HepG2 (cell line): ENCODE results near the gene ARHGAP15. TPM values are rescaled to one million over a fixed set of nuclear protein-coding genes. Genes with fewer than 3 reads are reported as not detected.

ENCODE experiments used
- HOXD1 ChIP-seq: sonication (generic); formaldehyde crosslinking; IDR thresholded peaks from 2 replicates; pipeline ENCODE4 v1.5.0; 2020; ENCODE audit warnings: missing genetic modification reagents
- KDM5A ChIP-seq: fragments of 200-600 bp; sonication (generic); IDR thresholded peaks from 2 replicates; pipeline ENCODE4 v1.7.0; 2018; ENCODE audit warnings: antibody characterized with exemption, mild to moderate bottlenecking, low read length, borderline replicate concordance
- SNRNP70 ChIP-seq: fragments of 200-400 bp; formaldehyde crosslinking; IDR thresholded peaks from 2 replicates; pipeline ENCODE4 v1.6.1; 2017; ENCODE audit warnings: mild to moderate bottlenecking, low read depth, low read length, moderate library complexity
- SPEN ChIP-seq: sonication (generic); formaldehyde crosslinking; IDR thresholded peaks from 2 replicates; pipeline ENCODE4 v1.5.1; 2020; ENCODE audit warnings: low read depth, mild to moderate bottlenecking, missing genetic modification reagents
- ZC3H13 ChIP-seq: sonication (generic); formaldehyde crosslinking; IDR thresholded peaks from 2 replicates; pipeline ENCODE4 v1.8.1; 2023; ENCODE audit warnings: mild to moderate bottlenecking, missing genetic modification reagents, moderate library complexity
- ZNF343 ChIP-seq: sonication (generic); formaldehyde crosslinking; IDR thresholded peaks from 2 replicates; pipeline ENCODE4 v1.4.0; 2020; ENCODE audit warnings: mild to moderate bottlenecking, missing genetic modification reagents
- ZNF543 ChIP-seq: sonication (generic); formaldehyde crosslinking; IDR thresholded peaks from 2 replicates; pipeline ENCODE4 v1.4.0; 2020; ENCODE audit warnings: mild to moderate bottlenecking, missing genetic modification reagents
- ZNF891 ChIP-seq: sonication (generic); formaldehyde crosslinking; IDR thresholded peaks from 2 replicates; pipeline ENCODE4 v1.5.0; 2020; ENCODE audit warnings: mild to moderate bottlenecking, missing genetic modification reagents
- polyA plus RNA-seq, 8 experiments: library from polyadenylated mRNA; depleted of rRNA in 3 of 8; stranded (reverse) in 7 of 8; unstranded in 1 of 8; fragments of >200 nt; fragmentation: Illumina TruSeq in 4 of 8; extraction: Trizol in 4 of 8; gene quantifications; 2 replicates each; pipeline versions ENCODE4 v1.2.1 to v1.2.3, GENCODE V29; 2011 to 2016; ENCODE audit warnings: low read depth in 4 of 8, missing spikeins in 1 of 8, mixed read lengths in 1 of 8; ENCODE audit not compliant: insufficient read depth in 1 of 8
- total RNA-seq, 5 experiments: library from RNA; depleted of rRNA; stranded (reverse); fragments of >200 nt; fragmentation: Illumina TruSeq; extraction: Trizol; gene quantifications; 2 replicates each; pipeline ENCODE4 v1.2.3, GENCODE V29; 2016; ENCODE audit warnings: low read depth in 1 of 5
- TF ChIP-seq, protein P1 (sequence below): sonication (generic); formaldehyde crosslinking; IDR thresholded peaks from 2 replicates; pipeline ENCODE4 v1.5.0; 2020; ENCODE audit warnings: mild to moderate bottlenecking, missing genetic modification reagents, borderline replicate concordance
- TF ChIP-seq, protein P2 (sequence below): IDR thresholded peaks from 2 replicates; pipeline ENCODE4 v1.6.1; 2016
- TF ChIP-seq, protein P3 (sequence below): sonication (generic); formaldehyde crosslinking; IDR thresholded peaks from 2 replicates; pipeline ENCODE4 v1.4.0; 2020; ENCODE audit warnings: low read depth, missing genetic modification reagents
- TF ChIP-seq, protein P4 (sequence below): sonication (generic); formaldehyde crosslinking; IDR thresholded peaks from 2 replicates; pipeline ENCODE4 v1.8.1; 2023; ENCODE audit warnings: mild to moderate bottlenecking, missing genetic modification reagents
- TF ChIP-seq, protein P5 (sequence below): sonication (generic); formaldehyde crosslinking; IDR thresholded peaks from 2 replicates; pipeline ENCODE4 v1.4.0; 2020; ENCODE audit warnings: mild to moderate bottlenecking, missing genetic modification reagents

The ARHGAP15 gene
- total and polyA plus RNA-seq, 2 of the 13 experiments (the other 11 are each of a cell fraction or from before 2014, with no cell fraction given), result 0.04 TPM; not detected in 1

DNA sequence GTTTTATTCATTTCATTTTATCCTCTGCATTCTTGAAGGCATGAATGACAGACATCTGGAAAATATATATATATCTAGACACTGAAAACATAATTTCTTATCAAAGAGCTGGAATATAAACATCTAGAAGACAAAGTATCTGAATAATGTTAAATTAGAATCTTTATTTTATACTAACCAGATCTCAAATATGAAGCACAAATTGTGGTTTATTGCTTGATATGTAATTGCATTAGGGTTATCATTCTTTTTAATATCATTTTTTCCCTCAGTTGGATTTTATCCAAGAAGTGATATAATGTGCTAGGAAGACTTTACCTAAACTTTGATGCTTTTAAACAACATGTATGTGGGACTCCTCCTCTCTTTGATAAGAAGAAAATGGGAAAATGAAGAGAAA, 331.2 kb downstream of the ARHGAP15 start (continued):
- no peak for TF ChIP-seq ZNF543 (CRISPR knock-in tag)
- TF ChIP-seq, protein P1, sequence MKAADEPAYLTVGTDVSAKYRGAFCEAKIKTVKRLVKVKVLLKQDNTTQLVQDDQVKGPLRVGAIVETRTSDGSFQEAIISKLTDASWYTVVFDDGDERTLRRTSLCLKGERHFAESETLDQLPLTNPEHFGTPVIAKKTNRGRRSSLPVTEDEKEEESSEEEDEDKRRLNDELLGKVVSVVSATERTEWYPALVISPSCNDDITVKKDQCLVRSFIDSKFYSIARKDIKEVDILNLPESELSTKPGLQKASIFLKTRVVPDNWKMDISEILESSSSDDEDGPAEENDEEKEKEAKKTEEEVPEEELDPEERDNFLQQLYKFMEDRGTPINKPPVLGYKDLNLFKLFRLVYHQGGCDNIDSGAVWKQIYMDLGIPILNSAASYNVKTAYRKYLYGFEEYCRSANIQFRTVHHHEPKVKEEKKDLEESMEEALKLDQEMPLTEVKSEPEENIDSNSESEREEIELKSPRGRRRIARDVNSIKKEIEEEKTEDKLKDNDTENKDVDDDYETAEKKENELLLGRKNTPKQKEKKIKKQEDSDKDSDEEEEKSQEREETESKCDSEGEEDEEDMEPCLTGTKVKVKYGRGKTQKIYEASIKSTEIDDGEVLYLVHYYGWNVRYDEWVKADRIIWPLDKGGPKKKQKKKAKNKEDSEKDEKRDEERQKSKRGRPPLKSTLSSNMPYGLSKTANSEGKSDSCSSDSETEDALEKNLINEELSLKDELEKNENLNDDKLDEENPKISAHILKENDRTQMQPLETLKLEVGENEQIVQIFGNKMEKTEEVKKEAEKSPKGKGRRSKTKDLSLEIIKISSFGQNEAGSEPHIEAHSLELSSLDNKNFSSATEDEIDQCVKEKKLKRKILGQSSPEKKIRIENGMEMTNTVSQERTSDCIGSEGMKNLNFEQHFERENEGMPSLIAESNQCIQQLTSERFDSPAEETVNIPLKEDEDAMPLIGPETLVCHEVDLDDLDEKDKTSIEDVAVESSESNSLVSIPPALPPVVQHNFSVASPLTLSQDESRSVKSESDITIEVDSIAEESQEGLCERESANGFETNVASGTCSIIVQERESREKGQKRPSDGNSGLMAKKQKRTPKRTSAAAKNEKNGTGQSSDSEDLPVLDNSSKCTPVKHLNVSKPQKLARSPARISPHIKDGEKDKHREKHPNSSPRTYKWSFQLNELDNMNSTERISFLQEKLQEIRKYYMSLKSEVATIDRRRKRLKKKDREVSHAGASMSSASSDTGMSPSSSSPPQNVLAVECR, result no peak
- TF ChIP-seq ZNF891 (CRISPR knock-in tag), result no peak
- no peak for TF ChIP-seq ZC3H13
- TF ChIP-seq, protein P2, sequence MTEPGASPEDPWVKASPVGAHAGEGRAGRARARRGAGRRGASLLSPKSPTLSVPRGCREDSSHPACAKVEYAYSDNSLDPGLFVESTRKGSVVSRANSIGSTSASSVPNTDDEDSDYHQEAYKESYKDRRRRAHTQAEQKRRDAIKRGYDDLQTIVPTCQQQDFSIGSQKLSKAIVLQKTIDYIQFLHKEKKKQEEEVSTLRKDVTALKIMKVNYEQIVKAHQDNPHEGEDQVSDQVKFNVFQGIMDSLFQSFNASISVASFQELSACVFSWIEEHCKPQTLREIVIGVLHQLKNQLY (CRISPR knock-in tag), result no peak
- no peak for TF ChIP-seq HOXD1
- no peak for TF ChIP-seq SPEN (CRISPR knock-in tag)
- no peak for TF ChIP-seq KDM5A
- TF ChIP-seq, protein P3, sequence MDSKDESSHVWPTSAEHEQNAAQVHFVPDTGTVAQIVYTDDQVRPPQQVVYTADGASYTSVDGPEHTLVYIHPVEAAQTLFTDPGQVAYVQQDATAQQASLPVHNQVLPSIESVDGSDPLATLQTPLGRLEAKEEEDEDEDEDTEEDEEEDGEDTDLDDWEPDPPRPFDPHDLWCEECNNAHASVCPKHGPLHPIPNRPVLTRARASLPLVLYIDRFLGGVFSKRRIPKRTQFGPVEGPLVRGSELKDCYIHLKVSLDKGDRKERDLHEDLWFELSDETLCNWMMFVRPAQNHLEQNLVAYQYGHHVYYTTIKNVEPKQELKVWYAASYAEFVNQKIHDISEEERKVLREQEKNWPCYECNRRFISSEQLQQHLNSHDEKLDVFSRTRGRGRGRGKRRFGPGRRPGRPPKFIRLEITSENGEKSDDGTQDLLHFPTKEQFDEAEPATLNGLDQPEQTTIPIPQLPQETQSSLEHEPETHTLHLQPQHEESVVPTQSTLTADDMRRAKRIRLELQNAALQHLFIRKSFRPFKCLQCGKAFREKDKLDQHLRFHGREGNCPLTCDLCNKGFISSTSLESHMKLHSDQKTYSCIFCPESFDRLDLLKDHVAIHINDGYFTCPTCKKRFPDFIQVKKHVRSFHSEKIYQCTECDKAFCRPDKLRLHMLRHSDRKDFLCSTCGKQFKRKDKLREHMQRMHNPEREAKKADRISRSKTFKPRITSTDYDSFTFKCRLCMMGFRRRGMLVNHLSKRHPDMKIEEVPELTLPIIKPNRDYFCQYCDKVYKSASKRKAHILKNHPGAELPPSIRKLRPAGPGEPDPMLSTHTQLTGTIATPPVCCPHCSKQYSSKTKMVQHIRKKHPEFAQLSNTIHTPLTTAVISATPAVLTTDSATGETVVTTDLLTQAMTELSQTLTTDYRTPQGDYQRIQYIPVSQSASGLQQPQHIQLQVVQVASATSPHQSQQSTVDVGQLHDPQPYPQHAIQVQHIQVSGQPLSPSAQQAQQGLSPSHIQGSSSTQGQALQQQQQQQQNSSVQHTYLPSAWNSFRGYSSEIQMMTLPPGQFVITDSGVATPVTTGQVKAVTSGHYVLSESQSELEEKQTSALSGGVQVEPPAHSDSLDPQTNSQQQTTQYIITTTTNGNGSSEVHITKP, result no peak
- TF ChIP-seq SNRNP70, result no peak
- TF ChIP-seq, protein P4, sequence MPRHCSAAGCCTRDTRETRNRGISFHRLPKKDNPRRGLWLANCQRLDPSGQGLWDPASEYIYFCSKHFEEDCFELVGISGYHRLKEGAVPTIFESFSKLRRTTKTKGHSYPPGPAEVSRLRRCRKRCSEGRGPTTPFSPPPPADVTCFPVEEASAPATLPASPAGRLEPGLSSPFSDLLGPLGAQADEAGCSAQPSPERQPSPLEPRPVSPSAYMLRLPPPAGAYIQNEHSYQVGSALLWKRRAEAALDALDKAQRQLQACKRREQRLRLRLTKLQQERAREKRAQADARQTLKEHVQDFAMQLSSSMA (CRISPR knock-in tag), result no peak
- no peak for TF ChIP-seq ZNF343 (CRISPR knock-in tag)
- TF ChIP-seq, protein P5, sequence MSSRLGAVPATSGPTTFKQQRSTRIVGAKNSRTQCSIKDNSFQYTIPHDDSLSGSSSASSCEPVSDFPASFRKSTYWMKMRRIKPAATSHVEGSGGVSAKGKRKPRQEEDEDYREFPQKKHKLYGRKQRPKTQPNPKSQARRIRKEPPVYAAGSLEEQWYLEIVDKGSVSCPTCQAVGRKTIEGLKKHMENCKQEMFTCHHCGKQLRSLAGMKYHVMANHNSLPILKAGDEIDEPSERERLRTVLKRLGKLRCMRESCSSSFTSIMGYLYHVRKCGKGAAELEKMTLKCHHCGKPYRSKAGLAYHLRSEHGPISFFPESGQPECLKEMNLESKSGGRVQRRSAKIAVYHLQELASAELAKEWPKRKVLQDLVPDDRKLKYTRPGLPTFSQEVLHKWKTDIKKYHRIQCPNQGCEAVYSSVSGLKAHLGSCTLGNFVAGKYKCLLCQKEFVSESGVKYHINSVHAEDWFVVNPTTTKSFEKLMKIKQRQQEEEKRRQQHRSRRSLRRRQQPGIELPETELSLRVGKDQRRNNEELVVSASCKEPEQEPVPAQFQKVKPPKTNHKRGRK (CRISPR knock-in tag), result no peak
